Measurements from ENCODE around the gene RYR2.

RYR2 gene

DNA sequence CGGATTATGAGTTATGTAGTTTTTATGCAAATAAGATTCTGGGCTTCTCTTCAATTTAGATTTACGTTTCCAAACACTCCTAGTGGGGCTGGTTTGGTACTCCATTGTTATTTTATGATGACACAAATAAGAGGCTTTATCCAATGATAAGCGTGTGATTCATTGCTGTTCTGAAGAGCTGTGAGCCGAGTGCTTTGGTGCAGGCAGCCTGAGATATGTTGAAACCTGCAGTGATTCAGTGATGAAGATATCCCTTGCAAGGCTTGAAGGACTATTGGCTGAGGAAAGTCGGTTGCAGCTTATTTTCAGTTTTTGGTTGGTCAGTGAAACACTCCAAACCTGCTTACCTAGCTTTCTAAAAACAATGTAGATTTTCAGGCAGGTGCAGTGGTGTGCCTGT lies 112.2 kb downstream of the RYR2 start:
- no peak for TF ChIP-seq ZFX (IDR thresholded peaks at IDR 0.05)
- TF ChIP-seq, protein P1, sequence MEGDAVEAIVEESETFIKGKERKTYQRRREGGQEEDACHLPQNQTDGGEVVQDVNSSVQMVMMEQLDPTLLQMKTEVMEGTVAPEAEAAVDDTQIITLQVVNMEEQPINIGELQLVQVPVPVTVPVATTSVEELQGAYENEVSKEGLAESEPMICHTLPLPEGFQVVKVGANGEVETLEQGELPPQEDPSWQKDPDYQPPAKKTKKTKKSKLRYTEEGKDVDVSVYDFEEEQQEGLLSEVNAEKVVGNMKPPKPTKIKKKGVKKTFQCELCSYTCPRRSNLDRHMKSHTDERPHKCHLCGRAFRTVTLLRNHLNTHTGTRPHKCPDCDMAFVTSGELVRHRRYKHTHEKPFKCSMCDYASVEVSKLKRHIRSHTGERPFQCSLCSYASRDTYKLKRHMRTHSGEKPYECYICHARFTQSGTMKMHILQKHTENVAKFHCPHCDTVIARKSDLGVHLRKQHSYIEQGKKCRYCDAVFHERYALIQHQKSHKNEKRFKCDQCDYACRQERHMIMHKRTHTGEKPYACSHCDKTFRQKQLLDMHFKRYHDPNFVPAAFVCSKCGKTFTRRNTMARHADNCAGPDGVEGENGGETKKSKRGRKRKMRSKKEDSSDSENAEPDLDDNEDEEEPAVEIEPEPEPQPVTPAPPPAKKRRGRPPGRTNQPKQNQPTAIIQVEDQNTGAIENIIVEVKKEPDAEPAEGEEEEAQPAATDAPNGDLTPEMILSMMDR (conservative IDR thresholded peaks at IDR 0.05), result no peak

DNA sequence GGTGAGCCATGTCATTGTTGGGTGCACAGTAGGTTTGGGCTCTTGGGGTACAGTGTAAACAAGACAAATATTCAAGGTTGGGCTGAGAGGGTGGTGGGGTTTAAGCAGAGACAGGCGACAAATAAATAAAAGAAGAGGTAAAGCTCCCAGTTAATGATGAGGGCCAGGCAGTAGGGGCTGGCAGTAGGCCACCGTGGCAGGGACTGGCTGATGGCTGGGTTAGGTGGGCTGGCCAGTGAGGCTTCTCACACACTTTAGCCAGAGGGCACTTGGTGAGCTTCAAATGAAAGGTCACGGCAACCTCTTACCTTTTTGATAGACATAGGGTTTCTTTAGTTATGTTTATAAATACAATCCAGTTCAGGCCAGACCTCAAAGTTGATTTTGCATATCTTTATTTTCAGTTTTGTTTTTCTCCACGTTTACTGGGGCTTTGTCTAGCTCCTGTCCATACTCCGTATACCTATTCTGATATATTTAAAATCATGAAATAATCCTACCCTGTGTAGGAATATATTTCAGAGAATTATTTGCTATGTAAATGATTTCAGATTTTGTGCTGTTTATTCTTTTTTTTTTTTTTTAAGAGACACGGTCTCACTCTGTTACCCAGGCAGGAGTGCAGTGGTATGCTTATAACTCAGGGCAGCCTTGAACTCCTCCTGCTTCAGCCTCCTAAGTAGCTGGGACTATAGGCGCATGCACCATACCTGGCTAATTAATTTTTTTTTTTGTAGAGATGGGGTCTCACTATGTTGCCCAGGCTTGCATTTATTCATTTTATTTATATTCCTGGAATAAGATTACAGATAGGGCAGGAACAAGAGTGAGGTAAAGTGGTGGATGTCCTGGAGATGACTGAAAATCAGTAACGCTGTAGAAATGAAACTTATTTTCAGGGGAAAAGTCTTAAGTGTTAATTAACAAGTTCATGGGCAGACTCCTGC lies 122.7 kb downstream of the RYR2 start:
- TF ChIP-seq ZFX (IDR thresholded peaks at IDR 0.05), result no peak
- TF ChIP-seq, protein P1 (conservative IDR thresholded peaks at IDR 0.05), result no peak
- no peak overlapping the region for H3K27ac ChIP-seq

More for the DNA sequence above, 112.2 kb downstream of the RYR2 start:
- no peak overlapping the region for H3K27ac ChIP-seq

DNA sequence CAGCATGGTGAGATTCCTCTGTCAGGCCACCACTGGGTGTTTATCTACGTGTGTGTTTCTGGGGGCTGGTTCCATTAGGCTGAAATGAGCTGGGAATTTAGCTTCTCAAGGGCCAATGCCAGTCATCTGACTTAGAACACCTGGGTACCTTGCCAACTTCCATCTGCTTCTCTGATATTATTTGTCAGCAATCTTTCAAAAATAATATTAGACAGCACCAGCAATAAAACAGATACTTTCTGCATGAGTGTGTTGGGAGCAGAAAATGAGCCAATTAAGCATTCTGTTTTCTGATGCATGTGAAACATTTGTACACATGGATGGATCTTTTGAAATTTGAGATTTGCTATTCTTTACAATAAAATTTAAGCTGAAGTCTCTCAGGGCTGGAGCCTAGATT lies 124.1 kb downstream of the RYR2 start:
- TF ChIP-seq, protein P1 (conservative IDR thresholded peaks at IDR 0.05), result no peak
- no peak overlapping the region; the same call in 1 of the 2 replicates for H3K27ac ChIP-seq

DNA sequence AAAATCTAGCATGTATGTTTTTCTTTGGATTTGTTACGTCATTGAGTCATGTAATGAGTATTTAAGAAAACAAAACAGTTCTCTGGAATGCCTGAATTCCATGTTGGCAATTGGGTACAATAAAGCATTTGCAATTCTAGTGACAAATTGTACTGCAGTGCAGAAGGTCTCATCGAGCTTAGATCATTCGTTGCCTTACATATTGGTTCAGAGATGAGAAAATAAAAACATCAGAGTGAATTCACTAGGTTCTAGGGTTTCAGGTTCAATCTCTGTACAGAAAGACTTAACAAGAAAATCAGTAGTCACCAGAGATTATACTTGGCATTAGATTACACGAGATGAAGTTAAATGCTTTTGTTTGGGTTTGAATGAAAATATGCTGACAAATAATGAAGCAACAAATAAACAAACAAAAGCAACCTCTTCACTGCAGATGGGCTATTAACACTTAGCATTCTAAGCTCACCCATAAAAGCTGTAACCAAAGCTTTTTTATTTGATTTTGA lies 124.7 kb downstream of the RYR2 start:
- no peak for TF ChIP-seq ZFX (IDR thresholded peaks at IDR 0.05)
- TF ChIP-seq, protein P1 (conservative IDR thresholded peaks at IDR 0.05), result no peak
- H3K27ac ChIP-seq, result no peak overlapping the region

DNA sequence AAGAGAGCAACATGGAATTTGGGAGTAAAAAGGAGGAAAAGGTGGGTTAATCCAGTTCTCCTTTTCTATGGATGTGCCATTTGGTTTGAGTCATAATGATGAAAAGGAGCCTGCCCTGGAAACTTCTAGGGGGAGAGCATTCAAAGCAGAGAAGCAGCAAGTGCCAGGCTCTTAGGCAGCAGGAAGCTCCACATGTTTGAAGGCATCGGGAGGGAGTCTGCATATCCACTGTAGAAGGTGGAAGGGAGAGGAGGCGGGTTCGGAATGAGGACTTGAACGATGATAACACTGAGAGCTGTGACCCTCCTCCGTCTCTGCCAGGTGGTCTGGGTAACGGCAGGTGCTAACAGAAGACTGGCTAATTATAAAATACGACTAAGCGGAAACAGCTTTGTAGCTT lies 128.2 kb downstream of the RYR2 start:
- no peak overlapping the region for H3K27ac ChIP-seq
- no peak for TF ChIP-seq ZFX (IDR thresholded peaks at IDR 0.05)
- TF ChIP-seq, protein P1 (conservative IDR thresholded peaks at IDR 0.05), result no peak

DNA sequence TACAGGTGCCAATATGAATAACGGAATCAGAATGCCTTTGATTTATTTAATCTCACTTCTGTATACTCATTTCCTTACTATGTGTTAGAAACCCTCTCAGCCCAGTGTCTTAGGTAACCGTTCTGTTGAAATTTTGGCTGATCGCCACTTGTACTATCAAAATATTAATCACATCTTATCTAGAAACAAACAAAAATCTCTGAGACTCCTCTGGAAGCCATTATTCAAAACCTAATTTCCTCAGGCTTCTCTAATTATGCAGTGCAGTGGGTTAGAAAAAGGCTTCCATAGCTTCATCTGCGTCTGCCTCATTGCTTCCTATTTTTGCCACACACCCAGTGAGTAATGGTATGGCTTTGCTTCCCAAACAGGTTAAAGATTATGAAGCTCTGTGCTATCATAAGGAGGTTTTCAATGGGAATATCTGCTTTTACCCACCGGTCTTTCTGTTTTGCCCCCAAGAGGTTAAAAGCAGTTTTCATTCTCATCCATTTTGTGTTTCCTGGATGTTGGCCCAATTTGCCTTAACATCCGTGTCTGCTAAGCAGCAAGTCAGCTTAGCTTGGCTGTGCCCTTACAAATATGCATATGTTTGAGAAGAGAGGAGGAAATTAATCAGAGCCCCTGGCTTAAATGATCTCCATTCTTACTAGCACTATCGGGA lies 129.6 kb downstream of the RYR2 start:
- no peak overlapping the region for H3K27ac ChIP-seq
- TF ChIP-seq, protein P1 (conservative IDR thresholded peaks at IDR 0.05), result no peak
- TF ChIP-seq ZFX (IDR thresholded peaks at IDR 0.05), result no peak

DNA sequence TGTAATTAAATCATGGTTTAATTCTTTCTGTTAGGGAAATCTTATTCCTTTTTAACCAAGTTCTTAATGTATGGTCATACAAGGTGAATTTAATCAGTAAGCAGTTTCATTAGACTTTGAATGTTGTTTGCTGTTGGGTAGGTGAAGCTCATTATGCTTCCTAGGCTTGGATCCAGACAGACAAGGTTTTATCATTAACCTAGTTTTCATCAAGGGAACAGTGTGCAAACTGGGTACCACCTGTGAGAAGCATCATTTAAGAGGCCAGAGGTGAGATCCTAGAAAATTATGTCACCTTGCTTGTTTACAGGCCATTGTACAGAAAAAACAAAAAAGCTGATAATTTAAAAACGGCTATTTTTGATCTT lies 130.1 kb downstream of the RYR2 start:
- H3K27ac ChIP-seq, result no peak overlapping the region
- TF ChIP-seq, protein P1 (conservative IDR thresholded peaks at IDR 0.05), result no peak
- no peak for TF ChIP-seq ZFX (IDR thresholded peaks at IDR 0.05)
